Measurements from ENCODE around the gene TAC3. TPM values are rescaled to one million over a fixed set of nuclear protein-coding genes. Genes with fewer than 3 reads are reported as not detected.

Gene TAC3
- total RNA-seq, 4 donors from 2014 or later: not detected

DNA sequence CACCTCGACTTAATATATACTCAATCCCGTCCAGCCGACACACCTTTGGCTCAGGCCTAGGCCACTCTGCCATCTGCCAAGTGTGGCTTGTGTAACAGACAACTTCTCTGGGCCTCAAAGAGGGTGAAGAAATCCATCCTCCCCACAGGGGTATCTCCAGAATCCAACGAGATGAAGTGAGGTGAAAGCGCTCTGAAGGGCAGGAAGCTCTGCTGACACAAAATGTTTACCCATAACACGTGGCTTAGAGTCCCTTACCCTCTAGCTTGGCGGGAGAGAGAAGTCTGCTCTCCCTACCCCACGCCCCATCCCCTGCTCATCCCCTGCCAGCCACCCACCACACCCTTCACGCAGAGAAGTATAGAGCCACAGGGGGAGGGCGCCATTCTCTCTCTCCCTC, 23.0 kb downstream of the TAC3 start:
- no peaks in the 10 kb centered on the region for H3K9me3 ChIP-seq
- no peak overlapping the region for H3K4me3 ChIP-seq
- DNase-seq (ENCODE audit: low spot score in 2 of 2): no peak
- TF ChIP-seq EP300 (IDR thresholded peaks at IDR 0.05) (no peak), POLR2A (IDR thresholded peaks at IDR 0.05) (no peak)
- TF ChIP-seq, protein P1, sequence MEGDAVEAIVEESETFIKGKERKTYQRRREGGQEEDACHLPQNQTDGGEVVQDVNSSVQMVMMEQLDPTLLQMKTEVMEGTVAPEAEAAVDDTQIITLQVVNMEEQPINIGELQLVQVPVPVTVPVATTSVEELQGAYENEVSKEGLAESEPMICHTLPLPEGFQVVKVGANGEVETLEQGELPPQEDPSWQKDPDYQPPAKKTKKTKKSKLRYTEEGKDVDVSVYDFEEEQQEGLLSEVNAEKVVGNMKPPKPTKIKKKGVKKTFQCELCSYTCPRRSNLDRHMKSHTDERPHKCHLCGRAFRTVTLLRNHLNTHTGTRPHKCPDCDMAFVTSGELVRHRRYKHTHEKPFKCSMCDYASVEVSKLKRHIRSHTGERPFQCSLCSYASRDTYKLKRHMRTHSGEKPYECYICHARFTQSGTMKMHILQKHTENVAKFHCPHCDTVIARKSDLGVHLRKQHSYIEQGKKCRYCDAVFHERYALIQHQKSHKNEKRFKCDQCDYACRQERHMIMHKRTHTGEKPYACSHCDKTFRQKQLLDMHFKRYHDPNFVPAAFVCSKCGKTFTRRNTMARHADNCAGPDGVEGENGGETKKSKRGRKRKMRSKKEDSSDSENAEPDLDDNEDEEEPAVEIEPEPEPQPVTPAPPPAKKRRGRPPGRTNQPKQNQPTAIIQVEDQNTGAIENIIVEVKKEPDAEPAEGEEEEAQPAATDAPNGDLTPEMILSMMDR (IDR thresholded peaks at IDR 0.05): no peak
- H3K27me3 ChIP-seq: no peaks in the 10 kb centered on the region
- H3K36me3 ChIP-seq: peaks cover 0 to 34% (median 0%) of the 10 kb centered on the region in 3 donors
- no peak overlapping the region for H3K27ac ChIP-seq
- peaks cover 0 to 15% (median 0%) of the 10 kb centered on the region in 4 donors for H3K4me1 ChIP-seq
- WGBS, 2 donors: 74 to 77% methylated on average over 10 of the region's 10 CpGs

DNA sequence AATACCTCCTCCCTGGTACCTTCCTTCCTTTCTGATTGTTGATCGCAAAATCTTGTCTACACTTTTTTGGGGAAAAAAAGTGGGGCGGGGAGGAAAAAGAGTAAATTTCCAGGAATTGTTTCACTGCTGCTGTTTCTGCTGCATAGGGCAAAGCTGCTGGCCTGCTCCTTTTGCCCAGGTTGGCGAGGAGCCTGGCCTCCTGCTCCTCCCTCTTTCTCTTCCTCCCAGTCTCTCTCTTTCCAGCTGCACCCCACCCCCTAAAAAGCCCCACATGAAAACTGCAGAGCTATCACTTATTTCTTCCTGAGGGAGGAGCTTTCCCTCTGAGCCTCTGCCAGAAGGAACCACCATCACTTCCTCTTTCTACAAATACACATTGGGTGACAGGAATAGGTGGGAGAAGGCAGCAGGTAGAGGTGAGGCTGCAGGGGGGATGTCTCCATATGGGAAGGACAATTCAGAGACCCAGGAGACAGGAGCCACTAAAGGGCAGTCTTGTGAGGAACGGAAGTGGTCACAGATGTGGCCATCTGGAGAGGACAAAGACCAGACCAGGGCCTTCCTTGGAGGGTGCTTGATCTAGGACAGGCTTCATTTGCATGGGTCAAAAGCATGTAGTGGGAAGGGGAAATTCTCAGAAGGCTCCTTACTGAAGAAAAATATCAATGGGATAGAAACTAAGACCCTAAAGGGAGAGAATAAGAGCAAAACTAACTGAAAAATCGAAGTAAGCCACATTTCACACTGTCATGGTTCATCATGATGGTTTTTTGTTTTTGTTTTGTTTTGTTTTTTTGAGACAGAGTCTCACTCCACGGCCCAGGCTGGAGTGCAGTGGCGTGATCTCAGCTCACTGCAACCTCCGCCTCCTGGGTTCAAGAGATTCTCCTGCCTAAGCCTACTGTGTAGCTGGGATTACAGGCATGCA, 24.7 kb downstream of the TAC3 start:
- TF ChIP-seq, protein P1 (IDR thresholded peaks at IDR 0.05): no peak
- no peak for TF ChIP-seq POLR2A (IDR thresholded peaks at IDR 0.05)
- peak in 1 of 2 donors; percentile 33 for TF ChIP-seq EP300 (IDR thresholded peaks at IDR 0.05)
- Histone ChIP-seq H3K36me3 (peaks cover 0 to 17% (median 0%) of the 10 kb centered on the region in 3 donors), H3K4me3 (no peak overlapping the region), H3K27ac (peak overlapping the region in 2 of 4 donors; percentile 25 to 34), H3K27me3 (no peaks in the 10 kb centered on the region), H3K4me1 (peaks cover 0 to 24% (median 0%) of the 10 kb centered on the region in 4 donors), H3K9me3 (no peaks in the 10 kb centered on the region)
- peak in 1 of 2 donors; percentile 20 for DNase-seq (ENCODE audit: low spot score in 2 of 2)
- WGBS, 2 donors: 70 to 77% methylated on average over 8 of the region's 8 CpGs

DNA sequence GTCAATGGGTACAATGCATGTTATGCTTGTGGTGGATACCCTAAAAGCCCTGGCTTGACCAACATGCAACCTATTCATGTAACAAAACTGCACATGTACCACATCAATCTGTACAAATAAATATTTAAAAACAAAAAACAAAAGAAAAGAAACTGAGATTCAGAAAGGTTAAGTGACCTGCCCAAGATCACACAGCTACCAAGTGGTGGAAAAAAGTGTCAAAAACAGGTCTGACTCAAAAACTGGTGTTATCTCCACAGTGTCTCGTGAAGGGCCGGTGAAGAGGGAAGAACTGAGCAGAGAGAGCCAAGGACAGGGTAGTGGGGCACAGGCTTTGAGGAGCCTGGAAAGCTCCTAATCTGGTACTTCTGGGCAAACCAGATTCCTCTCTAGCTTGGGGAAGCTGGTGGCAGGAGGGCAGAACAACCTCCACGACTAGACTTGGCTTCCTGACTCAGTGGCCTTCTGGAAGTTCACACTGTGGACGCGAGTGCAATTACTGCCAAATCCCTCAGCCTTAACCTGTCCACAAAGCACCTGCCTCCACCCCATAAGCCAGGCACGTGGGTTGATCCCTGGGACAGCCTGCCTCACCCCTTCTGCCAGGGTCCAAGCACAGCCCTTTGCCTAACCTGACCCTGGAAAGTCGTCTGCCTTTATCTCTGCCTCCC, 25.5 kb downstream of the TAC3 start:
- H3K4me3 ChIP-seq: no peak overlapping the region
- peaks cover 0 to 10% (median 0%) of the 10 kb centered on the region in 3 donors for H3K36me3 ChIP-seq
- peak overlapping the region in 1 of 4 donors; percentile 34 for H3K27ac ChIP-seq
- peaks cover 0 to 24% (median 0%) of the 10 kb centered on the region in 4 donors for H3K4me1 ChIP-seq
- WGBS, 2 donors: 59 to 60% methylated on average over 7 of the region's 7 CpGs
- no peaks in the 10 kb centered on the region for H3K9me3 ChIP-seq
- no peaks in the 10 kb centered on the region for H3K27me3 ChIP-seq
- TF ChIP-seq POLR2A (IDR thresholded peaks at IDR 0.05) (no peak), EP300 (IDR thresholded peaks at IDR 0.05) (no peak)
- TF ChIP-seq, protein P1 (IDR thresholded peaks at IDR 0.05): no peak
- no peak for DNase-seq (ENCODE audit: low spot score in 2 of 2)

DNA sequence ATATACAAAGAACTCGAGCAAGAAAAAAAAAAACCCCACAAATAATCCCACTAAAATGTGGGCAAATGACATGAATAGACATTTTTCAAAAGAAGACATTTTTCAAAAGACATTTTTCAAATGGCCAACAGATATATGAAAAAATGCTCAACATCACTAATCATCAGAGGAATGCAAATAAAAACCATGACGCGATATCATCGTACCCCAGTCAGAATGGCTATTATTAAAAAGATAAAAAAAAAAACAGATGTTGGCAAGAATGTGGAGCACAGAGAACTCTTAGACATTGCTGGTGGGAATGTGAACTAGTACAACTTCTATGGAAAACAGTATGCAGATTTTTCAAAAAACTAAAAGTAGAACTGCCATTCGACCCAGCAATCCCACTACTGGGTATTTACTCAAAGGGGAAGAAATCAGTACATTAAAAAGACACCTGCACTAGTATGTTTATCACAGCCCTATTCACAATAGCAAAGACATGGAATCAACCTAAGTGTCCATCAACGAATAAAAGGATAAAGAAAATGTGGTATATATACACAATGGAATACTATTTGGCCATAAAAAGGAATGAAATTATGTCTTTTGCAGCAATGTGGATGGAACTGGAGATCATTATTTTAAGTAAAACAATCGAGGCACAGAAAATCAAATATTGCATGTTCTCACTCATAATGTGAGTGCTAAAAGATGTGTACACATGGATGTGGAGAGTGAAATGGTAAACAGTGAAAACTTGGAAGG, 26.3 kb downstream of the TAC3 start:
- no peak for TF ChIP-seq POLR2A (IDR thresholded peaks at IDR 0.05)
- TF ChIP-seq, protein P1 (IDR thresholded peaks at IDR 0.05): no peak
- no peak for TF ChIP-seq EP300 (IDR thresholded peaks at IDR 0.05)
- peaks cover 0 to 24% (median 0%) of the 10 kb centered on the region in 4 donors for H3K4me1 ChIP-seq
- no peak for DNase-seq (ENCODE audit: low spot score in 2 of 2)
- H3K36me3 ChIP-seq: peaks cover 0 to 2% (median 0%) of the 10 kb centered on the region in 3 donors
- H3K4me3 ChIP-seq: no peak overlapping the region
- H3K27ac ChIP-seq: no peak overlapping the region
- 49 to 52% methylated on average over 7 of the region's 7 CpGs for WGBS, 2 donors
- H3K27me3 ChIP-seq: no peaks in the 10 kb centered on the region
- H3K9me3 ChIP-seq: no peaks in the 10 kb centered on the region
